K562 (cell line): ENCODE data around the gene SULT2A1. TPM values are rescaled to one million over a fixed set of nuclear protein-coding genes. Genes with fewer than 3 reads are reported as not detected.
A peak's percentile ranks its signal among the peaks of the same experiment; 100 is the strongest.

Experiments used
- ATAC-seq: fragments of 200-7000 bp; cut with Tn5 transposase; 3 replicates; pipeline ENCODE4 v1.9.1; 2020; ENCODE audit warnings: moderate library complexity
- BruUV-seq: library from RNA; stranded (reverse); fragments of 400-500 nt; replicated peaks from 2 replicates; lab custom pipeline; 2021; lab: Mats Ljungman, UMichigan
- CTCF ChIA-PET: fragments of 300-600 bp; formaldehyde crosslinking; extraction: SDS; loops from one replicate; lab custom pipeline; 2021; ENCODE audit warnings: low intra/inter-chr PET ratio; lab: Yijun Ruan, JAX
- POLR2A ChIA-PET: fragments of 300-600, 350-650 bp; sonication (Branson Sonifier 250); formaldehyde crosslinking; extraction: SDS; loops from one replicate; lab custom pipeline; 2021; ENCODE audit warnings: antibody characterized with exemption, inconsistent platforms; lab: Yijun Ruan, JAX
- DNase-seq, 4 experiments: peaks; one replicate each; pipeline versions ENCODE4 v3.0.0 to v3.0.0-alpha.2; 2011 to 2018; ENCODE audit warnings: low spot score in 3 of 4, mixed read lengths in 3 of 4; ENCODE audit errors: extremely low read depth in 1 of 4
- FAIRE-seq: peaks from 2 replicates; lab custom pipeline; 2011; peaks lifted over from hg19 to GRCh38; lab: Jason Lieb, UNC
- H2AFZ ChIP-seq: 2 replicates; pipeline ENCODE4 v1.6.0; 2011; ENCODE audit warnings: low read depth, low read length, control low read depth, inconsistent platforms
- H3K27ac ChIP-seq: fragments of 200-600 bp; 3 replicates; pipeline ENCODE4 v1.8.0; 2011; ENCODE audit warnings: low read depth, mild to moderate bottlenecking, control low read depth, inconsistent platforms, low read length, moderate library complexity, mixed read lengths; ENCODE audit errors: extremely low read depth
- H3K27me3 ChIP-seq, 2 experiments: fragments of 300-600 bp in 1 of 2; 2 replicates in 1 of 2; 3 replicates in 1 of 2; pipeline versions ENCODE4 v1.6.0 to v1.8.0; 2011; ENCODE audit warnings: inconsistent platforms in 2 of 2, low read length in 2 of 2, mild to moderate bottlenecking in 1 of 2, mixed read lengths in 1 of 2, moderate library complexity in 1 of 2; ENCODE audit not compliant: control insufficient read depth in 2 of 2, insufficient read depth in 2 of 2
- H3K36me3 ChIP-seq: fragments of 300-600 bp; 3 replicates; pipeline ENCODE4 v1.8.0; 2011; ENCODE audit warnings: mild to moderate bottlenecking, low read length, inconsistent platforms; ENCODE audit not compliant: control insufficient read depth, insufficient read depth
- H3K4me1 ChIP-seq, 2 experiments: fragments of 200-600 bp in 1 of 2; replicated peaks in 1 of 2; 2 replicates in 1 of 2; 3 replicates in 1 of 2; pipeline versions ENCODE4 v1.5.1 to v1.8.0; 2011; ENCODE audit warnings: inconsistent platforms in 2 of 2, low read length in 2 of 2, mild to moderate bottlenecking in 1 of 2, mixed read lengths in 1 of 2, moderate library complexity in 1 of 2; ENCODE audit not compliant: control insufficient read depth in 2 of 2, insufficient read depth in 2 of 2
- H3K4me2 ChIP-seq: 2 replicates; pipeline ENCODE4 v1.6.1; 2011; ENCODE audit warnings: low read length, control low read depth, inconsistent platforms, mixed read lengths; ENCODE audit not compliant: insufficient read depth
- H3K4me3 ChIP-seq: fragments of 200-600 bp; sonication (generic), shearing (Covaris generic); 2 replicates; pipeline ENCODE4 v1.5.1; 2016; ENCODE audit warnings: control low read depth, inconsistent platforms
- H3K79me2 ChIP-seq: fragments of 200-600 bp; 3 replicates; pipeline ENCODE4 v1.8.0; 2011; ENCODE audit warnings: low read length, inconsistent platforms; ENCODE audit not compliant: control insufficient read depth, insufficient read depth
- H3K9ac ChIP-seq, 2 experiments: 2 replicates each; pipeline versions ENCODE4 v1.6.0 to v1.6.1; 2011; ENCODE audit warnings: low read depth in 2 of 2, low read length in 2 of 2, control low read depth in 1 of 2, inconsistent platforms in 1 of 2, mild to moderate bottlenecking in 1 of 2, mixed read lengths in 1 of 2; ENCODE audit not compliant: insufficient read depth in 1 of 2
- H3K9me1 ChIP-seq: one replicate; pipeline ENCODE4 v1.6.0; 2011; ENCODE audit warnings: inconsistent platforms, mild to moderate bottlenecking, low read length, moderate library complexity; ENCODE audit not compliant: control insufficient read depth, insufficient read depth
- H3K9me3 ChIP-seq: replicated peaks from 2 replicates; pipeline ENCODE4 v1.5.1; 2011; ENCODE audit warnings: low read depth, low read length, inconsistent platforms; ENCODE audit not compliant: control insufficient read depth, insufficient read depth
- H4K20me1 ChIP-seq: replicated peaks from 2 replicates; pipeline ENCODE4 v1.6.1; 2011; ENCODE audit warnings: low read length, inconsistent platforms, mixed read lengths; ENCODE audit not compliant: control insufficient read depth, insufficient read depth
- CTBP1 ChIP-seq: fragments of 450-650 bp; IDR thresholded peaks from 2 replicates; pipeline ENCODE4 v1.6.1; 2016; ENCODE audit warnings: borderline replicate concordance
- GATAD2B ChIP-seq: fragments of 450-650 bp; IDR thresholded peaks from 2 replicates; pipeline ENCODE4 v1.6.1; 2017; ENCODE audit warnings: mild to moderate bottlenecking, borderline replicate concordance
- NCOA6 ChIP-seq: fragments of 450-650 bp; IDR thresholded peaks from 2 replicates; pipeline ENCODE4 v1.6.1; 2017; ENCODE audit warnings: mild to moderate bottlenecking
- NR4A1 ChIP-seq, 2 experiments: fragments of 250-450 bp in 1 of 2; fragments of 450-650 bp in 1 of 2; sonication (Bioruptor Pico) in 1 of 2; IDR thresholded peaks; 2 replicates each; pipeline versions ENCODE4 v1.4.0 to v1.6.1; 2016 to 2020; ENCODE audit warnings: mild to moderate bottlenecking in 2 of 2, missing compliant biosample characterization in 1 of 2, missing genetic modification characterization in 1 of 2, moderate library complexity in 1 of 2
- RBM39 ChIP-seq: fragments of 200-400 bp; formaldehyde crosslinking; optimal IDR thresholded peaks from 2 replicates; pipeline ENCODE3; 2018; ENCODE audit warnings: low read depth, low read length
- TCF7 ChIP-seq: sonication (generic); IDR thresholded peaks from 2 replicates; pipeline ENCODE4 v1.6.1; 2016; ENCODE audit warnings: antibody characterized with exemption, borderline replicate concordance
- ZNF253 ChIP-seq: fragments of 250-450 bp; sonication (Bioruptor Pico); conservative IDR thresholded peaks from 2 replicates; pipeline ENCODE4 v1.6.1; 2021; ENCODE audit warnings: mild to moderate bottlenecking
- WGBS: fragments of 100-300 bp; shearing (Covaris generic); methylation state at CpG from one replicate; pipeline ENCODE4 v1.1.6; 2016; ENCODE audit warnings: low coverage, mixed read lengths; ENCODE audit not compliant: insufficient coverage; ENCODE audit errors: missing lambda C conversion rate; 5-methylcytosine and 5-hydroxymethylcytosine counted together
- in situ Hi-C: fragments of 300-500 bp; cut with MboI; formaldehyde crosslinking; loops from 4 replicates; pipeline ENCODE4 v1.15.0; 2018; ENCODE audit warnings: inconsistent platforms, mixed read lengths
- intact Hi-C: fragments of 100-400 bp; cut with micrococcal nuclease; formaldehyde crosslinking; loops from 2 replicates; pipeline ENCODE4 v1.14.2; 2022
- polyA plus RNA-seq, 8 experiments: library from polyadenylated mRNA; depleted of rRNA in 4 of 8; stranded (reverse) in 5 of 8; unstranded in 3 of 8; fragments of >200 nt; fragmentation: Nextera tagmentation in 2 of 8; fragmentation: Illumina TruSeq in 1 of 8; extraction: Ambion mirVana in 2 of 8; extraction: Trizol in 1 of 8; gene quantifications; 2 replicates each; pipeline versions ENCODE4 v1.2.1 to v1.2.3, GENCODE V29; 2011 to 2014; ENCODE audit warnings: inconsistent platforms in 1 of 8, missing spikeins in 1 of 8
- total RNA-seq, 7 experiments: library from RNA; depleted of rRNA in 6 of 7; stranded (reverse); fragments of >200 nt in 6 of 7; fragmentation: Illumina TruSeq in 2 of 7; extraction: Trizol in 2 of 7; gene quantifications; 2 replicates each; pipeline versions ENCODE4 v1.2.1 to v1.2.3, GENCODE V29; 2011 to 2021; ENCODE audit warnings: low replicate concordance in 1 of 7
- TF ChIP-seq, protein P1 (sequence below): fragments of 250-450 bp; sonication (Bioruptor Pico); IDR thresholded peaks from 2 replicates; pipeline ENCODE4 v1.9.0; 2021; ENCODE audit warnings: mild to moderate bottlenecking, inconsistent platforms
- TF ChIP-seq, protein P2 (sequence below), 2 experiments: fragments of 450-650 bp; IDR thresholded peaks; 2 replicates each; pipeline ENCODE4 v1.6.1; 2016; ENCODE audit warnings: mild to moderate bottlenecking in 2 of 2, borderline replicate concordance in 1 of 2, low read depth in 1 of 2, moderate library complexity in 1 of 2

Gene SULT2A1
- total and polyA plus RNA-seq, 9 of the 15 experiments (the other 6 are each of a cell fraction or from before 2014, with no cell fraction given) = 0.03 to 0.25 (median 0.07) TPM; not detected in 4

DNA sequence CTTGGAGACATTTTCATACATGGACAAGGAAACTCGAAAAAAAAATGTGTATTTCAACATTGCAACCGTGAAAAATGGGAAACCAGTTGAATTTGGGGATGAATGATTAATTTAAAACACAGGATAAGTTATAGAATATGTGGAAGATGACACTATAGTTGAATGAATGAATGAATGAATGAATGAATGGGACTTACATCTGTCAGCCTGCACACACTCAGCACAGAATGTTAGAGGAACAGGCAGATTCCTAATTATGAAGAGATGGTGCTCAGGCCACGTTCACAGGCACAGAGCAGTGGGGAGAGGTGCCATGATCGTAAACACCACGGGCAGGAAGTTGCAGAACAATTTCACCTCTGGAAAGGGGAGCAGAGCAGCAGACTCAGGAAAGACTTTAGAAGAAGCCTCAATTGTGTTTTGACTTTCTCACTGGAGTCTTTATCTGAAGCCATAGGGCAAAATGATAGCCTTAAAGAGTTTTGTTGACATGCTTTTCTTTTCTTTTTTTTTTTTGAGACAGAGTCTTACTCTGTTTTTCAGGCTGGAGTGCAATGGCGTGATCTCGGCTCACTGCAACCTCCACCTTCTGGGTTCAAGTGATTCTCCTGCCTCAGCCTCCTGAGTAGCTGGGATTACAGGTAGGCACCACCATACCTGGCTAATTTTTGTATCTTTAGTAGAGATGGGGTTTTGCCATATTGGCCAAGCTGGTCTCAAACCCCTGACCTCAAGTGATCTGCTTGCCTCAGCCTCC lies 4.9 kb upstream of the SULT2A1 start:
- no peaks in the 10 kb centered on the region for H3K79me2 ChIP-seq
- no peaks in the 10 kb centered on the region; a peak in 1 of 5 replicates for H3K27me3 ChIP-seq
- ATAC-seq (no peak), FAIRE-seq (no peak), DNase-seq (no peak)
- no peaks in the 10 kb centered on the region for H4K20me1 ChIP-seq
- H3K36me3 ChIP-seq = no peaks in the 10 kb centered on the region
- ChIA-PET POLR2A (interaction anchor here (0.6 to 2.2 kb wide), 5 partner anchors 9 to 404 kb away, joined by 3 to 10 read pairs (median 3); no protein-coding TSS in a partner anchor), CTCF (no interaction called here)
- in situ Hi-C loops (no loop called here), intact Hi-C loops (loop anchor here (2.0 kb wide), 1 partner anchor 22 kb away; no protein-coding TSS in a partner anchor)
- peaks cover 12 to 22% of the 10 kb centered on the region in 2 experiments for H3K4me1 ChIP-seq
- H3K4me2 ChIP-seq = peak overlapping the region; percentile 53
- no peaks in the 10 kb centered on the region for H3K9me1 ChIP-seq
- peak overlapping the region; percentile 80 for H3K27ac ChIP-seq
- H3K9ac ChIP-seq = peak overlapping the region in 1 of 2 experiments; percentile 48; a peak in 3 of 4 replicates
- peak overlapping the region; percentile 84 for H2AFZ ChIP-seq
- 26% methylated on average over 6 of the region's 7 CpGs for WGBS
- BruUV-seq = no TSS peak
- no peak overlapping the region for H3K4me3 ChIP-seq
- H3K9me3 ChIP-seq = no peaks in the 10 kb centered on the region
- no peak for TF ChIP-seq TCF7
- no peak for TF ChIP-seq RBM39
- no peak for TF ChIP-seq ZNF253 (CRISPR knock-in tag)
- TF ChIP-seq CTBP1 = no peak
- TF ChIP-seq NCOA6 = no peak
- TF ChIP-seq NR4A1 (CRISPR knock-in tag; IDR thresholded peaks at IDR 0.05) = no peak
- TF ChIP-seq NR4A1 (tag; IDR thresholded peaks at IDR 0.05) = peak; percentile 28; the same call in 1 of the 2 replicates
- TF ChIP-seq, protein P1, sequence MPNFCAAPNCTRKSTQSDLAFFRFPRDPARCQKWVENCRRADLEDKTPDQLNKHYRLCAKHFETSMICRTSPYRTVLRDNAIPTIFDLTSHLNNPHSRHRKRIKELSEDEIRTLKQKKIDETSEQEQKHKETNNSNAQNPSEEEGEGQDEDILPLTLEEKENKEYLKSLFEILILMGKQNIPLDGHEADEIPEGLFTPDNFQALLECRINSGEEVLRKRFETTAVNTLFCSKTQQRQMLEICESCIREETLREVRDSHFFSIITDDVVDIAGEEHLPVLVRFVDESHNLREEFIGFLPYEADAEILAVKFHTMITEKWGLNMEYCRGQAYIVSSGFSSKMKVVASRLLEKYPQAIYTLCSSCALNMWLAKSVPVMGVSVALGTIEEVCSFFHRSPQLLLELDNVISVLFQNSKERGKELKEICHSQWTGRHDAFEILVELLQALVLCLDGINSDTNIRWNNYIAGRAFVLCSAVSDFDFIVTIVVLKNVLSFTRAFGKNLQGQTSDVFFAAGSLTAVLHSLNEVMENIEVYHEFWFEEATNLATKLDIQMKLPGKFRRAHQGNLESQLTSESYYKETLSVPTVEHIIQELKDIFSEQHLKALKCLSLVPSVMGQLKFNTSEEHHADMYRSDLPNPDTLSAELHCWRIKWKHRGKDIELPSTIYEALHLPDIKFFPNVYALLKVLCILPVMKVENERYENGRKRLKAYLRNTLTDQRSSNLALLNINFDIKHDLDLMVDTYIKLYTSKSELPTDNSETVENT (CRISPR knock-in tag) = no peak
- TF ChIP-seq, protein P2, sequence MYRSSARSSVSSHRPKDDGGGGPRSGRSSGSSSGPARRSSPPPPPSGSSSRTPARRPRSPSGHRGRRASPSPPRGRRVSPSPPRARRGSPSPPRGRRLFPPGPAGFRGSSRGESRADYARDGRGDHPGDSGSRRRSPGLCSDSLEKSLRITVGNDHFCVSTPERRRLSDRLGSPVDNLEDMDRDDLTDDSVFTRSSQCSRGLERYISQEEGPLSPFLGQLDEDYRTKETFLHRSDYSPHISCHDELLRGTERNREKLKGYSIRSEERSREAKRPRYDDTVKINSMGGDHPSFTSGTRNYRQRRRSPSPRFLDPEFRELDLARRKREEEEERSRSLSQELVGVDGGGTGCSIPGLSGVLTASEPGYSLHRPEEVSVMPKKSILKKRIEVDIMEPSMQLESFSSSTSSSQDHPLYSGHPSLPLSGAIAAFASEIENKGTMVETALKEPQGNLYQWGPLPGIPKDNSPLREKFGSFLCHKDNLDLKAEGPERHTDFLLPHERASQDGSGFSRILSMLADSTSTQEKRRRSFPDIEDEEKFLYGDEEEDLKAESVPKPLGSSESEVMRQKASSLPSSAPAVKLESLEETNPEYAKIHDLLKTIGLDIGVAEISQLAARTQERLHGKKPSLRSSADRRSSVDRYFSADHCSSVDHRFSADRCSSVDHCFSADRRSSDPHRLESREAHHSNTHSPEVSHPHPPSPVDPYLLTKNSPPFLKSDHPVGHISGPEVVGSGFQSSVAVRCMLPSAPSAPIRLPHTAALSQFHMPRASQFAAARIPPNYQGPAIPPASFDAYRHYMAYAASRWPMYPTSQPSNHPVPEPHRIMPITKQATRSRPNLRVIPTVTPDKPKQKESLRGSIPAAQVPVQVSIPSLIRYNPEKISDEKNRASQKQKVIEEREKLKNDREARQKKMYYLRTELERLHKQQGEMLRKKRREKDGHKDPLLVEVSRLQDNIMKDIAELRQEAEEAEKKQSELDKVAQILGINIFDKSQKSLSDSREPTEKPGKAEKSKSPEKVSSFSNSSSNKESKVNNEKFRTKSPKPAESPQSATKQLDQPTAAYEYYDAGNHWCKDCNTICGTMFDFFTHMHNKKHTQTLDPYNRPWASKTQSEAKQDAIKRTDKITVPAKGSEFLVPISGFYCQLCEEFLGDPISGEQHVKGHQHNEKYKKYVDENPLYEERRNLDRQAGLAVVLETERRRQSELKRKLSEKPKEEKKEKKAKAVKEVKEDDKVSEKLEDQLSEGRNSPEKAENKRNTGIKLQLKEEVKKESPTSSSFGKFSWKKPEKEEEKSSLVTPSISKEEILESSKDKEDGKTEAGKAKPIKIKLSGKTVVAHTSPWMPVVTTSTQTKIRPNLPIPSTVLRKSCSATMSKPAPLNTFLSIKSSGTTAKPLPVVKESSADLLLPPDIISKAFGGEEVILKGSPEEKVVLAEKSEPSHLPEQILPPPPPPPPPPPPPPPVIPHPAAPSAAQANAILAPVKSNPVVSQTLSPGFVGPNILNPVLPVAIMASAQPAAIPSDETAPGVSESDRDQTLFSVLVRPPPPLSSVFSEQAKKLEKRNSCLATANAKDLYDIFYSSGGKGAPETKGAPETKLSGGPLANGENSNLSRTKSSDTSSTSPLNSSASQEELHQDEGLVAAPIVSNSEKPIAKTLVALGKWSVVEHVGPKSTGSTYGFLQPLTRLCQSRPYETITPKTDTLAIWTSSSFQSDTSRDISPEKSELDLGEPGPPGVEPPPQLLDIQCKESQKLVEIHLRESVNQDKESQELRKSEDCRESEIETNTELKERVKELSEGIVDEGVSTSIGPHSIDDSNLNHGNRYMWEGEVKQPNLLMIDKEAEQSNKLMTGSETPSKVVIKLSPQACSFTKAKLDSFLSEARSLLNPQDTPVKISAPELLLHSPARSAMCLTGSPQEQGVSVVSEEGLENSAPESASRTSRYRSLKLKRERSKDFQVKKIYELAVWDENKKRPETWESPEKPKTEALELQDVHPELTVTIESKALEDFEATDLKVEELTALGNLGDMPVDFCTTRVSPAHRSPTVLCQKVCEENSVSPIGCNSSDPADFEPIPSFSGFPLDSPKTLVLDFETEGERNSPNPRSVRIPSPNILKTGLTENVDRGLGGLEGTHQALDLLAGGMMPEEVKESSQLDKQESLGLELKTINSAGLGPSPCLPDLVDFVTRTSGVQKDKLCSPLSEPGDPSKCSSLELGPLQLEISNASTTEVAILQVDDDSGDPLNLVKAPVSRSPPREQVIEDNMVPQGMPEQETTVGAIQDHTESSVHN (IDR thresholded peaks at IDR 0.05; ENCODE audit: borderline replicate concordance in 1 of 2, low read depth in 1 of 2) = no peak
- TF ChIP-seq GATAD2B = no peak
